GM23338 (cell line): Measurements from ENCODE around the gene TFAM. TPM values are rescaled to one million over a fixed set of nuclear protein-coding genes. Genes with fewer than 3 reads are reported as not detected.

ENCODE experiments used
- ATAC-seq: fragments of 200-7000 bp; cut with Tn5 transposase; 3 replicates; pipeline ENCODE4 v1.9.1; 2020
- DNase-seq: peaks from one replicate; pipeline ENCODE4 v3.0.0-alpha.2; 2015; ENCODE audit warnings: low spot score
- H2AFZ ChIP-seq: fragments of 200-600 bp; sonication (generic); 2 replicates; pipeline ENCODE4 v1.8.0; 2016; ENCODE audit warnings: antibody characterized with exemption, mild to moderate bottlenecking, moderate library complexity
- H3F3A ChIP-seq: fragments of 200-600 bp; sonication (generic); replicated peaks from 2 replicates; pipeline ENCODE4 v1.8.0; 2017; ENCODE audit warnings: antibody characterized with exemption, mixed run types, low read depth
- H3K27ac ChIP-seq: fragments of 200-600 bp; sonication (generic); 2 replicates; pipeline ENCODE4 v1.6.1; 2016; ENCODE audit warnings: low read depth
- H3K27me3 ChIP-seq: fragments of 200-600 bp; sonication (generic); 2 replicates; pipeline ENCODE4 v1.8.0; 2016; ENCODE audit warnings: mild to moderate bottlenecking, mixed run types, moderate library complexity; ENCODE audit not compliant: insufficient read depth
- H3K36me3 ChIP-seq: fragments of 200-600 bp; sonication (generic); 2 replicates; pipeline ENCODE4 v1.8.0; 2016; ENCODE audit warnings: mild to moderate bottlenecking; ENCODE audit not compliant: insufficient read depth
- H3K4me1 ChIP-seq: fragments of 200-600 bp; sonication (generic); 2 replicates; pipeline ENCODE4 v1.8.0; 2016; ENCODE audit warnings: mild to moderate bottlenecking, moderate library complexity; ENCODE audit not compliant: insufficient read depth
- H3K4me2 ChIP-seq: fragments of 200-600 bp; sonication (generic); 2 replicates; pipeline ENCODE4 v1.7.1; 2017; ENCODE audit warnings: mixed run types
- H3K4me3 ChIP-seq: fragments of 200-600 bp; sonication (generic); 2 replicates; pipeline ENCODE4 v1.6.1; 2016; ENCODE audit warnings: mixed run types
- H3K79me2 ChIP-seq: fragments of 200-600 bp; sonication (generic); replicated peaks from 2 replicates; pipeline ENCODE4 v1.8.0; 2017; ENCODE audit warnings: mild to moderate bottlenecking; ENCODE audit not compliant: insufficient read depth
- H3K9me2 ChIP-seq: fragments of 200-600 bp; sonication (generic); 2 replicates; pipeline ENCODE4 v1.8.0; 2017; ENCODE audit not compliant: insufficient read depth
- H4K20me1 ChIP-seq: fragments of 200-600 bp; sonication (generic); replicated peaks from 2 replicates; pipeline ENCODE4 v1.8.0; 2017; ENCODE audit warnings: mild to moderate bottlenecking; ENCODE audit not compliant: insufficient read depth
- H3K27ac Mint-ChIP-seq: 2 replicates; pipeline ENCODE4 v1.8.0; 2020; ENCODE audit warnings: inconsistent platforms, mild to moderate bottlenecking, moderate library complexity, mixed read lengths
- H3K27me3 Mint-ChIP-seq: 3 replicates; pipeline ENCODE4 v1.8.0; 2022; ENCODE audit warnings: low read depth, mild to moderate bottlenecking, moderate library complexity, mixed read lengths, inconsistent platforms; ENCODE audit not compliant: insufficient read depth, poor library complexity
- H3K36me3 Mint-ChIP-seq: 3 replicates; pipeline ENCODE4 v1.8.0; 2021; ENCODE audit warnings: low read depth, mild to moderate bottlenecking, inconsistent platforms, moderate library complexity, mixed read lengths
- H3K4me1 Mint-ChIP-seq: 3 replicates; pipeline ENCODE4 v1.8.0; 2020; ENCODE audit warnings: mild to moderate bottlenecking, inconsistent platforms, mixed read lengths
- H3K4me3 Mint-ChIP-seq: 3 replicates; pipeline ENCODE4 v1.8.0; 2021; ENCODE audit warnings: moderate library complexity, mild to moderate bottlenecking, inconsistent platforms, mixed read lengths
- H3K9me3 Mint-ChIP-seq: 3 replicates; pipeline ENCODE4 v1.8.0; 2020; ENCODE audit warnings: moderate library complexity, mild to moderate bottlenecking, inconsistent platforms, mixed read lengths
- CREB1 ChIP-seq: fragments of 250-450 bp; sonication (Bioruptor Pico); IDR thresholded peaks from 2 replicates; pipeline ENCODE4 v1.5.0; 2020; ENCODE audit warnings: low read depth, mild to moderate bottlenecking, moderate library complexity
- CTCF ChIP-seq, 2 experiments: fragments of 200-600 bp in 1 of 2; sonication (generic) in 1 of 2; conservative IDR thresholded peaks; 2 replicates each; pipeline versions ENCODE4 v1.5.1 to v1.6.1; 2016 to 2017; ENCODE audit warnings: antibody characterized with exemption in 2 of 2, low read depth in 2 of 2, mild to moderate bottlenecking in 2 of 2, moderate library complexity in 1 of 2
- ETS1 ChIP-seq: IDR thresholded peaks from 2 replicates; pipeline ENCODE4 v1.6.1; 2016; ENCODE audit warnings: antibody characterized with exemption
- EZH2 ChIP-seq: fragments of 200-600 bp; sonication (generic); IDR thresholded peaks from one replicate; pipeline ENCODE4 v1.8.0; 2017; ENCODE audit warnings: antibody characterized with exemption, mild to moderate bottlenecking, low read depth; ENCODE audit not compliant: unreplicated experiment
- EZH2phosphoT487 ChIP-seq: fragments of 200-600 bp; sonication (generic); IDR thresholded peaks from one replicate; pipeline ENCODE4 v1.8.1; 2018; ENCODE audit warnings: antibody characterized with exemption; ENCODE audit not compliant: unreplicated experiment
- JUNB ChIP-seq: IDR thresholded peaks from one replicate; pipeline ENCODE4 v1.6.1; 2016; ENCODE audit warnings: antibody characterized with exemption; ENCODE audit not compliant: unreplicated experiment
- NANOG ChIP-seq: IDR thresholded peaks from 2 replicates; pipeline ENCODE4 v1.6.1; 2016; ENCODE audit warnings: antibody characterized with exemption, borderline replicate concordance
- POLR2AphosphoS5 ChIP-seq: IDR thresholded peaks from 2 replicates; pipeline ENCODE4 v1.6.1; 2016; ENCODE audit warnings: antibody characterized with exemption, low read depth
- REST ChIP-seq: IDR thresholded peaks from one replicate; pipeline ENCODE4 v1.6.1; 2018; ENCODE audit warnings: antibody characterized with exemption; ENCODE audit not compliant: unreplicated experiment
- STAT1 ChIP-seq: IDR thresholded peaks from one replicate; pipeline ENCODE4 v1.6.1; 2016; ENCODE audit warnings: antibody characterized with exemption; ENCODE audit not compliant: unreplicated experiment
- ZNF114 ChIP-seq: fragments of 250-450 bp; sonication (Bioruptor Pico); IDR thresholded peaks from 2 replicates; pipeline ENCODE4 v1.5.0; 2020; ENCODE audit warnings: mild to moderate bottlenecking, moderate library complexity
- polyA plus RNA-seq: library from polyadenylated mRNA; unstranded; fragments of >200 nt; fragmentation: Nextera tagmentation; extraction: Ambion mirVana; gene quantifications from 2 replicates; pipeline ENCODE4 v1.2.1, GENCODE V29; 2016
- total RNA-seq: library from RNA; depleted of rRNA; stranded (reverse); fragments of >200 nt; shearing (Covaris generic); gene quantifications from 2 replicates; pipeline ENCODE4 v1.2.3, GENCODE V29; 2014

Gene TFAM
- total and polyA plus RNA-seq, 2 experiments from 2014 or later = 54.2 to 156 TPM

DNA sequence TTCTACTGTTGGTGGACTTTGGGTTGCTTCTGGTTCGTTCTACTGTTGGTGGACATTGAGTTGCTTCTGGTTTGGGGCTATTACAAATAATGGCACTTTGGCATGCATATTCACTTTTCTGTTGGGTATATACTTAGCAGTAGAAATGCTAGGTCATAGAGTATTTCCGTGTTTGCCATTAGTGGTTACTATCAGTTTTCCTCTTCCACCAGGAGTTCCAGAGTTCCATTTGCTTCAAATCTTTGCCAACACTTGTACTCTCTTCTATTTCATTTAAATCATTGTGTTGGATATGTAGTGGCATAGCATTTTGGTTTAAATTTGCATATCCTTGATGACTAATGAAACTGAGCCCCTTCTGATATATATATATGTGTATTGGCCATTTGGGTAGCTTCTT is 35.2 kb upstream of the TFAM start (continued):
- TF ChIP-seq ETS1 (no peak), STAT1 (no peak), NANOG (no peak), EZH2 (no peak), REST (no peak)

GRCh38 chr10:58350619-58351323 is 34.4 kb upstream of the TFAM start:
- Histone ChIP-seq H3K4me1 (peaks cover 31% of the 10 kb centered on the region), H4K20me1 (peaks cover 2% of the 10 kb centered on the region; the same call in 1 of the 2 replicates), H3K27me3 (no peaks in the 10 kb centered on the region), H3K4me3 (no peak overlapping the region), H3K4me2 (no peak overlapping the region), H2AFZ (no peak overlapping the region), H3F3A (no peaks in the 10 kb centered on the region), H3K9me2 (no peaks in the 10 kb centered on the region), H3K36me3 (no peaks in the 10 kb centered on the region), H3K79me2 (peaks cover 90% of the 10 kb centered on the region), H3K27ac (no peak overlapping the region)
- Mint-ChIP-seq H3K27ac (no peak overlapping the region), H3K27me3 (no peaks in the 10 kb centered on the region), H3K36me3 (peaks cover 5% of the 10 kb centered on the region; the same call in 1 of the 3 replicates), H3K9me3 (no peaks in the 10 kb centered on the region), H3K4me3 (no peak overlapping the region), H3K4me1 (peaks cover 34% of the 10 kb centered on the region)
- ATAC-seq (no peak), DNase-seq (no peak)
- TF ChIP-seq EZH2 = no peak
- no peak for TF ChIP-seq CTCF (conservative IDR thresholded peaks at IDR 0.05; ENCODE audit: low read depth in 2 of 2)
- no peak for TF ChIP-seq POLR2AphosphoS5
- no peak for TF ChIP-seq ETS1
- no peak for TF ChIP-seq STAT1
- no peak for TF ChIP-seq REST
- TF ChIP-seq ZNF114 (CRISPR knock-in tag) = no peak
- TF ChIP-seq EZH2phosphoT487 = no peak
- no peak for TF ChIP-seq NANOG
- TF ChIP-seq JUNB = no peak
- no peak for TF ChIP-seq CREB1 (CRISPR knock-in tag)
